ENCODE results near the gene IRF2.
A peak's percentile ranks its signal among the peaks of the same experiment; 100 is the strongest.

Gene IRF2

GRCh38 chr4:184356366-184356765, 118.0 kb downstream of the IRF2 start:
- no peak for DNase-seq
- Histone ChIP-seq H2AFZ (ENCODE audit: low read length) (no peak overlapping the region), H3K4me2 (ENCODE audit: low read depth, low read length) (no peak overlapping the region), H4K20me1 (ENCODE audit: insufficient read depth, low read length) (no peaks in the 10 kb centered on the region), H3K4me1 (ENCODE audit: low read length) (peaks cover 12% of the 10 kb centered on the region), H3K79me2 (ENCODE audit: low read length) (no peaks in the 10 kb centered on the region), H3K27ac (ENCODE audit: low read length) (no peak overlapping the region), H3K4me3 (ENCODE audit: low read length) (no peak overlapping the region), H3K36me3 (replicated peaks; ENCODE audit: insufficient read depth, low read length) (no peaks in the 10 kb centered on the region), H3K9ac (ENCODE audit: low read length) (no peak overlapping the region), H3F3A (ENCODE audit: insufficient read depth, low read length) (peaks cover 12% of the 10 kb centered on the region), H3K9me3 (replicated peaks; ENCODE audit: insufficient read depth, low read length) (no peaks in the 10 kb centered on the region), H3K9me2 (replicated peaks; ENCODE audit: insufficient read depth, low read length) (no peaks in the 10 kb centered on the region), H3K27me3 (replicated peaks; ENCODE audit: insufficient read depth, low read length) (no peaks in the 10 kb centered on the region)
- TF ChIP-seq EZH2 (optimal IDR thresholded peaks at IDR 0.05; ENCODE audit: low read depth, low read length) (no peak), CTCF (IDR thresholded peaks at IDR 0.05; ENCODE audit: low read length) (no peak), EZH2phosphoT487 (IDR thresholded peaks at IDR 0.05; ENCODE audit: low read length) (no peak)

DNA sequence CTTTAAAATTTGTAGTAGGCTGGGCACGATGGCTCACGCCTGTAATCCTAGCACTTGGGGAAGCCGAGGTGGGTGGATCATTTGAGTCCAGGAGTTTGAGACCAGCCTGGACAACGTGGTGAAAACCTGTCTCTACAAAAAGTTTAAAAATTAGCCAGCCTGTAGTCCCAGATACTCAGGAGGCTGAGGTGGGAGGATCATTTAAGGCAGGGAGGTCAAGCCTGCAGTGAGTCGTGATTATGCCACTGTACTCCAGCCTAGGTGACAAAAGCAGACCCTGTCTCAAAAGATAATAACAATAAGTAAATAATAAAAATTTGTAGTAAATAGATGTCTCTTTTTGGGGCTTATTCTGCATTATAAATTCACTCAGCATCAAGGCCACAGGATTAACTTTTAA, 118.5 kb downstream of the IRF2 start:
- Histone ChIP-seq H3K9ac (ENCODE audit: low read length) (no peak overlapping the region), H3K36me3 (replicated peaks; ENCODE audit: insufficient read depth, low read length) (no peaks in the 10 kb centered on the region), H3K79me2 (ENCODE audit: low read length) (no peaks in the 10 kb centered on the region), H3K4me2 (ENCODE audit: low read depth, low read length) (peak overlapping the region; percentile 72; the same call in 1 of the 2 replicates), H3F3A (ENCODE audit: insufficient read depth, low read length) (peaks cover 12% of the 10 kb centered on the region), H3K27me3 (replicated peaks; ENCODE audit: insufficient read depth, low read length) (no peaks in the 10 kb centered on the region), H3K4me3 (ENCODE audit: low read length) (no peak overlapping the region), H3K9me3 (replicated peaks; ENCODE audit: insufficient read depth, low read length) (no peaks in the 10 kb centered on the region), H3K4me1 (ENCODE audit: low read length) (peaks cover 12% of the 10 kb centered on the region), H2AFZ (ENCODE audit: low read length) (no peak overlapping the region), H3K27ac (ENCODE audit: low read length) (no peak overlapping the region; the same call in 1 of the 2 replicates), H3K9me2 (replicated peaks; ENCODE audit: insufficient read depth, low read length) (no peaks in the 10 kb centered on the region), H4K20me1 (ENCODE audit: insufficient read depth, low read length) (no peaks in the 10 kb centered on the region)
- peak; percentile 5 for DNase-seq
- TF ChIP-seq CTCF (IDR thresholded peaks at IDR 0.05; ENCODE audit: low read length): no peak
- TF ChIP-seq EZH2phosphoT487 (IDR thresholded peaks at IDR 0.05; ENCODE audit: low read length): no peak
- no peak for TF ChIP-seq EZH2 (optimal IDR thresholded peaks at IDR 0.05; ENCODE audit: low read depth, low read length)

DNA sequence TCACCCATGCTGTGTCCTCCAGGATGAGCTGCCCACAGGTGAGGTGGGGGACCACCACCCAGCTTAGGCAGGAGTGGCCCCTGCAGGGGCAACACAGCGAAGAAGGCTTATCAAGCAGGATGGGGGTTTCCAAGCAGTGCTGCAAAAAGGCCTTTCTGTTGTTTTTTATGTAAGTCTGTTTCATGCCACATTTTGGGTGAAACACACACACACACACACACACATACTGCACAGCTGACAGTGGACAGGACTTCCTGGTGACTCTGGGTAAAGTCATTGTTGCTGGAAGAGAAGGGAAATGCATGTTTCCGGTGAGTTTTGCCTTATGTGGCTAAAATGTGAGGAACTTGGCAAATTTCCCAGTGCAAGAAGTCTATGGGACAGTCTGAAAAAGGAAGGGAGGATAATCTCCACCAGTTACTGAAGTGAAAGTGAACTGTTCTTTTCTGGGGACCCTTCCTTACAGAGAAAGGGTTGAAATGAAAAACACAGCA, 119.2 kb downstream of the IRF2 start:
- no peak for TF ChIP-seq EZH2 (optimal IDR thresholded peaks at IDR 0.05; ENCODE audit: low read depth, low read length)
- TF ChIP-seq CTCF (IDR thresholded peaks at IDR 0.05; ENCODE audit: low read length): no peak
- no peak for TF ChIP-seq EZH2phosphoT487 (IDR thresholded peaks at IDR 0.05; ENCODE audit: low read length)

More for the DNA sequence above, 119.2 kb downstream of the IRF2 start:
- H2AFZ ChIP-seq (ENCODE audit: low read length): peak overlapping the region; percentile 15; the same call in 1 of the 2 replicates
- H3K4me2 ChIP-seq (ENCODE audit: low read depth, low read length): peak overlapping the region; percentile 72
- H3K4me3 ChIP-seq (ENCODE audit: low read length): no peak overlapping the region
- H3K36me3 ChIP-seq (replicated peaks; ENCODE audit: insufficient read depth, low read length): no peaks in the 10 kb centered on the region
- no peaks in the 10 kb centered on the region for H3K27me3 ChIP-seq (replicated peaks; ENCODE audit: insufficient read depth, low read length)
- no peaks in the 10 kb centered on the region for H3K9me3 ChIP-seq (replicated peaks; ENCODE audit: insufficient read depth, low read length)
- no peaks in the 10 kb centered on the region for H4K20me1 ChIP-seq (ENCODE audit: insufficient read depth, low read length)
- no peaks in the 10 kb centered on the region for H3K9me2 ChIP-seq (replicated peaks; ENCODE audit: insufficient read depth, low read length)
- peaks cover 12% of the 10 kb centered on the region for H3F3A ChIP-seq (ENCODE audit: insufficient read depth, low read length)
- peak overlapping the region; percentile 46; the same call in 1 of the 2 replicates for H3K27ac ChIP-seq (ENCODE audit: low read length)
- no peaks in the 10 kb centered on the region for H3K79me2 ChIP-seq (ENCODE audit: low read length)
- peak; percentile 81 for DNase-seq
- H3K4me1 ChIP-seq (ENCODE audit: low read length): peaks cover 12% of the 10 kb centered on the region
- peak overlapping the region; percentile 33; the same call in 1 of the 2 replicates for H3K9ac ChIP-seq (ENCODE audit: low read length)
